Activated naive CD8-positive, alpha-beta T cell treated with anti-CD3 and anti-CD28 coated beads, Interleukin-2, amount 50 U/mL, for 24 hours (primary cell): ENCODE results near the gene ACR.

ENCODE experiments used
- ATAC-seq: fragments of 150-1000 bp; cut with Tn5 transposase; one replicate; pipeline ENCODE4 v1.10.0; 2021
- DNase-seq: peaks from one replicate; pipeline ENCODE4 v3.0.0; 2021
- H3K27ac Mint-ChIP-seq: one replicate; pipeline ENCODE4 v1.8.0; 2021; ENCODE audit warnings: mild to moderate bottlenecking, mixed read lengths
- H3K27me3 Mint-ChIP-seq: one replicate; pipeline ENCODE4 v1.8.0; 2021; ENCODE audit warnings: mixed read lengths
- H3K36me3 Mint-ChIP-seq: one replicate; pipeline ENCODE4 v1.8.0; 2021; ENCODE audit warnings: low read depth, mixed read lengths
- H3K4me1 Mint-ChIP-seq: one replicate; pipeline ENCODE4 v1.8.0; 2021; ENCODE audit warnings: mixed read lengths
- H3K4me3 Mint-ChIP-seq: one replicate; pipeline ENCODE4 v1.8.0; 2021; ENCODE audit warnings: mild to moderate bottlenecking, moderate library complexity, mixed read lengths
- H3K9me3 Mint-ChIP-seq: one replicate; pipeline ENCODE4 v1.8.0; 2021; ENCODE audit warnings: mixed read lengths

The ACR gene

DNA sequence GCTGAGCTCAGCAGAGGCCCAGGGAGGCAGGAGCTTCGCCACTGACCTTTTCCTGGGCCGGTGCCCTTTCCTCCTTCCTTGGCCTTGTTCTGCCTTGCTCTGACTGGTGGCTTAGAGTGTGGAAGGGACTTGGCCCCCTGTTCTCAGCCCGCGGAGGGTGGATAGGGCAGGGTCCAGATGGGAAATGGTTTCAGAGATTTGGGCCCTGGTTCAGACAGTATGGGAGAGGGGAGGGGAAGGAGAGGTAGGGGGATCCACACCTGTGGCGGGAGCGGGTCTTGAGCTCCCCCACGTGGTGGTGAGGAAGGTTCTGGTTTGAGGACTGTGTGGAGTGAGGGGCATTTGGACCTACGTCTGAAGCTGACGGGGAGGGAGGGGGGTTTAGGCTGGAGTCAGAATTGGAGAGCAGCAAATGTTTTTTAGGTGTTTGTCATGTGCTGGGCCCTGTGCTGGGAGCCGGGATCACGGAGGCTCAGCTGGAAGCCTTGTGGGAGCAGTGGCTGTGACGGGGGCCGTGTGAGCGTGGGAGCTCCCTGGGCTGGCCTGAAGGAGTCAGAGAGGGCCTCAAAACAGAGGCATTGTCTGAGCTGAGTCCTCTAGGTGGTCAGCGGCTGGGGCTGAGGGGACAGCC lies 38.1 kb upstream of the ACR start:
- H3K27me3 Mint-ChIP-seq = no peaks in the 10 kb centered on the region
- peaks cover 12% of the 10 kb centered on the region for H3K4me1 Mint-ChIP-seq
- H3K27ac Mint-ChIP-seq = no peak overlapping the region

DNA sequence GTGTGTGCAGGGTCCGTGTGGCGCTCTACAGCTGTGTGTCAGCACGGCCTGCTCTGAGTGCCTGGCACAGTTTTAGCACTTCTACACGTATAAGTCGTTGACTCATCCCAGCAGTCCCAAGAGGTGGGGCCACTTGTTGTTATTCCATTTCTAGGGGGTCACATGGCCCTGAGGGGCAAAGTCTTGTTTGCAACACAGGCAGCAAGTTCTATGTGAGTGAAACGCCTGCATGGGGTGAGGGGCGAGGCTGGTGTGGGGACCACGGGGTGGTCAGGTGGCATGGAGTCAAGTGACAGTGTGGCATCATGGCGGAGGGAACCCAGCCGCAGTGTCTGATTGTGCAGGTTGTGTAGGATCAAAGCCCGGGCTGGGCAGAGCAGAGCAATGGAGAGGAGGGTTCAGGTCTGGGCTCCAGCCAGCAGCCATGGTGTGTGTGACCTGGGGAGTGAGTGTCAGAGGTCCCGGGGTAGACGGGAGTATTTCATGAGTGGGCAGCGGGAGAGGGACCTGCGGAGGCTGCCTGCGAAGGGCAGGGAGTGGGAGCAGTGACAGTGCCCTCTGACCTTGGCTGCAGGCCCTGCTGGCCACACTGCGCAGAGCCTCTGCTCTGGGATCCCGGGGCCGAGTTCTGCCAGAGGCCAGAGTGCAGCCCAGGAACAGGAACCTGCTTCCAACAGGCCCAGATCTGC lies 37.5 kb upstream of the ACR start:
- peaks cover 12% of the 10 kb centered on the region for H3K4me1 Mint-ChIP-seq
- no peaks in the 10 kb centered on the region for H3K9me3 Mint-ChIP-seq
- H3K36me3 Mint-ChIP-seq = no peaks in the 10 kb centered on the region
- peak; percentile 11 for ATAC-seq
- no peak overlapping the region for H3K27ac Mint-ChIP-seq
- H3K27me3 Mint-ChIP-seq = no peaks in the 10 kb centered on the region
- H3K4me3 Mint-ChIP-seq = no peak overlapping the region
- DNase-seq = no peak

More for the DNA sequence above, 38.1 kb upstream of the ACR start:
- no peak overlapping the region for H3K4me3 Mint-ChIP-seq
- ATAC-seq (no peak), DNase-seq (no peak)
- no peaks in the 10 kb centered on the region for H3K9me3 Mint-ChIP-seq
- no peaks in the 10 kb centered on the region for H3K36me3 Mint-ChIP-seq

DNA sequence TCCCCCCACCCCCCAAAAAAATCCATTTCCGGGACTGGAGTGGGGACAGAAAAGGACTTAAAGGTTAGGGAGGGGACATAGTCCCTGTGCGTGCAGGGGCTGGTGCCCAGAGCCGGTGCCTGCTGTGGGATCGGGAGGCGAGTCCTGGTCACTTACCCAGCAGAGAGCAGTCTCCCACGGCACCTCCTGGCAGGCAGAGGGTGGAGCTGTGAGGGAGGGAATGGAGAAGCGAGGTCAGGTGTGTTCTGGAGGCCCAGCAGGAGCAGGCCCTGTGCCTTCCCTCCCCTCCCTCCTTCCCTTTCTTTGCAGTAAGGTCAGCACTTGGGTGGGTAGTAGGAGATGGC lies 37.0 kb upstream of the ACR start:
- DNase-seq (no peak), ATAC-seq (no peak)
- Mint-ChIP-seq H3K9me3 (no peaks in the 10 kb centered on the region), H3K27ac (no peak overlapping the region), H3K4me1 (peaks cover 12% of the 10 kb centered on the region), H3K36me3 (no peaks in the 10 kb centered on the region), H3K27me3 (no peaks in the 10 kb centered on the region), H3K4me3 (no peak overlapping the region)

DNA sequence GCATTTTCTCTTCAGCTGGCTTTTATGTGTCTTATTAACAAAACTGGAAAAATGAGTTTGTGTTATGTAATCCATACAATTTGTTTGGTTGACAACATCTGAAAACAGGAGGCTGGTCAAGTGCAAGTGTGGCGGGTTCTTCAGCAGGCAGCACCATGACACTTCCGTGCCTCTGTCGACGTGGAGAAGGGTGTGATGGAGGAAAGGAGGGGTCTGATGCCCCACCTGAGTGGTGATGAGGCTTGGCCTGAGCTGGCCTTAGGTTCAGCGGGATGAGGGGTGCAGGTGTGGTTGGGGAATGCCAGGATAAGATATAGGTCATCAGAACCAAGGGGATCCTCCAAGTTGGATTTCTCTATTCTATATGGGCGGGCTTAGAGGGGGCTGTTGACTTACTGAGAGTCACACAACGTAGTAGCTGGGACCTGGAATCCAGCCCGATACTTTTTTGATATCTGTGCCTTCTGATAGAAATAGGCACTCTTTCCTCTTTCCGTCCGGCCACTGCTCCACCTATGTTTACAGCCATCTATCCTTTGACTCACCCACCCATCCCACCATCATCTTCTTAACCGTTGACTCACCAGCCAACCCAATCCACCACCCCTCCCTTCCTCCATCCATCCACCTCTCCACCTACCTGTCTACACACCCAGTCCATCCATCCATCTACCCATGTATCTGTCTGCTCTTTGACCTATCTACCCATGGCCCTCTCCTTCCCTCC lies 36.4 kb upstream of the ACR start:
- DNase-seq (no peak), ATAC-seq (no peak)
- H3K4me1 Mint-ChIP-seq = peaks cover 12% of the 10 kb centered on the region
- no peaks in the 10 kb centered on the region for H3K27me3 Mint-ChIP-seq
- H3K9me3 Mint-ChIP-seq = no peaks in the 10 kb centered on the region
- no peak overlapping the region for H3K27ac Mint-ChIP-seq
- no peak overlapping the region for H3K4me3 Mint-ChIP-seq
- H3K36me3 Mint-ChIP-seq = no peaks in the 10 kb centered on the region

DNA sequence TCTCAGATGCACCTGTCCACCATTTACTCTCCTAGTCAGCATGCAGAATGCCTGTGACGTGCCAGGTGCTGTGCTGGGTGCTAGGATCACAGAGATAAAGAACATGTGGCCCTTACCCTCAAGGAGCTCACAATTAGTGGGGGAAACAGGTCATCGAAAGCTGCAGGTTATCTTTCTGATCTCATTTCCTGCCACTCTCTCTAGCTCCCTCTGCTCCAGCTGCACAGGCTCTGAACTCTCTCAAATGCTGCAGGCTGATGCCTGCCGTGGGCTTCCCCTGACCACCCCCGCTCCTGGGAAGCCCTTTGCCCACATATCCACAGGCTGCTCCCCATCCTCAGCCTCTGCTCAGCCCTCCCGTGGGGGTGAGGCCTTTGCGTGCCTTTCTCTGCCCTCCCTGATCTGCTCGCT lies 35.7 kb upstream of the ACR start:
- DNase-seq (no peak), ATAC-seq (peak; percentile 20)
- peaks cover 12% of the 10 kb centered on the region for H3K4me1 Mint-ChIP-seq
- no peak overlapping the region for H3K4me3 Mint-ChIP-seq
- H3K27ac Mint-ChIP-seq = no peak overlapping the region
- H3K9me3 Mint-ChIP-seq = no peaks in the 10 kb centered on the region
- H3K36me3 Mint-ChIP-seq = no peaks in the 10 kb centered on the region
- no peaks in the 10 kb centered on the region for H3K27me3 Mint-ChIP-seq

DNA sequence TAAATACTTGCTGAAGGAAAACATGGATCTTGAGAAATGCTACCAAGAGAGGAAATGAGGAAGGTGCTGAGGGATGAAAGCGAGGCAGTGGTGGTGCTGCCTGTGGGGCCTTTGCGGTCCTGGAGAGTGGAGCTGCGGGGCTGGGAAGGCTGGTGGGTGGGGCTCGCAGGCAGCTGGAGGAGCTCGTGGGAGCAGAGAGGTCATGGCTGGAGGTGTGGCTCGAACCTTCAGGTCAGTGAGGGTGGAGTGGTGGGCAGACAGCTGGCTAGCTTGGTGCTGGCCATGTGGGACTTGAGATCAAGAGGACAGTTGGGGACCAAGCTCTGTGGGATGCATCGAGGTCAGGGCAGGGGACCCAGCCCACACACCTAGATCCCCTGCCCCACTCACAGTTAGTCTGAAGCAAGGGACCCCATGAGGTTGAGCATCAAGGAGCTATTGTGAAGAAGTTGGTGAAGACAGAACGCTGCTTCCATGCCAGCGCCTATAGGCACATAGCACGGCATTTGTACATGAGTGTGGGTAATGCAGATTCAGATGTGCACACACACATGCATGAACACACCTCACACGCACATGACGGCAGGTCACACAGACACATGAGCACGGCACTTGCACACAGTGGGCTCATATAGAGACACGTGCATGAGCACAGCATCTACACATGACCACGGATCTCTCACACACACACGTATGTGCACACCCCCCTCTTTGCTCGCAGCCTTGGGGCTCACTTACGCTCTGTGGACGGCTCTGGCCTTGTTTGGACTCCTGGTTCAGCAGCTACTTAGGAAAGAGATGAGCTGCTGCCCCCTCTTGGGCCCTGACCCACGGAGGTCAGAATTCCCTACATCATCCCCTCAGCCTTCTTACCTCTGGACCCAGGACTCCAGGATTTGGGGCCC lies 34.9 kb upstream of the ACR start:
- H3K36me3 Mint-ChIP-seq = no peaks in the 10 kb centered on the region
- no peaks in the 10 kb centered on the region for H3K27me3 Mint-ChIP-seq
- no peak for ATAC-seq
- peaks cover 12% of the 10 kb centered on the region for H3K4me1 Mint-ChIP-seq
- no peak for DNase-seq
- no peak overlapping the region for H3K27ac Mint-ChIP-seq
- no peak overlapping the region for H3K4me3 Mint-ChIP-seq
- no peaks in the 10 kb centered on the region for H3K9me3 Mint-ChIP-seq

DNA sequence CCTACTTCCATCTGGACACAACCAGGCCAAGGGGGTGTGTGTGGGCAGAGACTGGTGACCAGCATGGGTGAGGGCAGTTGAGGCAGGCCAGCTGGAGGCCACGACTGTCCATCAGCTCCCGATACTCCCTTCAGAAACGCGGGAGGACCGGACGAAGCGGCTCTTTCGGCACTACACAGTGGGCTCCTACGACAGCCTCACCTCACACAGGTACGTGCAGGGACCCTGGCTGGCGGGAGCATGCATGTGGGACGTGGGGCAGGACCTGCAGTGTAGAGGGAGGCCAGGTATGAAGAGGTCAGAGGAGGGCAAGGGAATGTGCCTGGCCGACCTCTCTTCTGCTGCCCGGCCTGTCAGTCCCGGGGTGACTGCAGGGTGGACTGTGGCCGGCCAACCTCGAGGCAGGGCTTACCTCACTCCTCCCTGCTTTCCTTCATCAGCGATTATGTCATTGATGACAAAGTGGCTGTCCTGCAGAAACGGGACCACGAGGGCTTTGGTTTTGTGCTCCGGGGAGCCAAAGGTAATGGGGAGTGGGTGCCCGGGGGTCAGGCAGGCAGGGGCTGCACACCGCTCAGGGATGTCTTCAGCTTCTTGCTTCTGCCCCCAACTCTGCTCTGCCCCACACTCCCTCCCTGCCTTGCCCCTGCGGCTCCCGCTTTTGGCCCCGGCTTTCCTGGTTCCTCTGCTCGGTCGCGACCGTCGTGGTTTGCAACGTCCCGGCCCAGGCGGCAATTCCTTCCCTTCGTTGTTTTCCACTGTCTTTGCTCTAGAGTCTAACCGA lies 34.1 kb upstream of the ACR start:
- Mint-ChIP-seq H3K9me3 (no peaks in the 10 kb centered on the region), H3K36me3 (no peaks in the 10 kb centered on the region), H3K27me3 (no peaks in the 10 kb centered on the region), H3K4me3 (no peak overlapping the region), H3K4me1 (peaks cover 12% of the 10 kb centered on the region), H3K27ac (no peak overlapping the region)
- DNase-seq = no peak
- no peak for ATAC-seq

DNA sequence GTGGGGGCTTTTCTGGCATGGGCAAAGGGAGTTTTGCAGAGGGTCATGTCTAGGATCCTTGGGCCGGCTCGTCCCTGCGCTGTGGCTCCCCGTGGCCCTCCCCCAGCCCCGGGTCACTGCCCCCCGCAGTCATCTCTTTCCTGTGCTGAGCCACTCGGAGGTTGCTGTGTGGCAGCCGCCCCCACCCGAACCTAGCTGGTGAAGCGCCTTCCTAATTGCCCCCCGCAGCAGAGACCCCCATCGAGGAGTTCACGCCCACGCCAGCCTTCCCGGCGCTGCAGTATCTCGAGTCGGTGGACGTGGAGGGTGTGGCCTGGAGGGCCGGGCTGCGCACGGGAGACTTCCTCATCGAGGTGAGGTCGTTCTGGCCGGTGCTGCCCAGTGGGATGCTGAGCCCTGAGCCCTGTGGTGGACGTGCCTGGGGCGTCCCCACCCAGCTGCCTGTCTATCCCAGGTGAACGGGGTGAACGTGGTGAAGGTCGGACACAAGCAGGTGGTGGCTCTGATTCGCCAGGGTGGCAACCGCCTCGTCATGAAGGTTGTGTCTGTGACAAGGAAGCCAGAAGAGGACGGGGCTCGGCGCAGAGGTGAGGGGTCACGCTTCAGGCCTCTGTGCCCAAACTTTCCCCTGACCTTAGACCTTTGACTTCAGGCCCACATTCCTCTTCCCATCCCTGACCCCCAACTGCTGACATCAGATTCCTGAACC lies 33.3 kb upstream of the ACR start:
- no peaks in the 10 kb centered on the region for H3K27me3 Mint-ChIP-seq
- no peak for ATAC-seq
- no peaks in the 10 kb centered on the region for H3K36me3 Mint-ChIP-seq
- H3K4me1 Mint-ChIP-seq = peaks cover 12% of the 10 kb centered on the region
- DNase-seq = no peak
- H3K27ac Mint-ChIP-seq = no peak overlapping the region
- no peaks in the 10 kb centered on the region for H3K9me3 Mint-ChIP-seq
- no peak overlapping the region for H3K4me3 Mint-ChIP-seq

DNA sequence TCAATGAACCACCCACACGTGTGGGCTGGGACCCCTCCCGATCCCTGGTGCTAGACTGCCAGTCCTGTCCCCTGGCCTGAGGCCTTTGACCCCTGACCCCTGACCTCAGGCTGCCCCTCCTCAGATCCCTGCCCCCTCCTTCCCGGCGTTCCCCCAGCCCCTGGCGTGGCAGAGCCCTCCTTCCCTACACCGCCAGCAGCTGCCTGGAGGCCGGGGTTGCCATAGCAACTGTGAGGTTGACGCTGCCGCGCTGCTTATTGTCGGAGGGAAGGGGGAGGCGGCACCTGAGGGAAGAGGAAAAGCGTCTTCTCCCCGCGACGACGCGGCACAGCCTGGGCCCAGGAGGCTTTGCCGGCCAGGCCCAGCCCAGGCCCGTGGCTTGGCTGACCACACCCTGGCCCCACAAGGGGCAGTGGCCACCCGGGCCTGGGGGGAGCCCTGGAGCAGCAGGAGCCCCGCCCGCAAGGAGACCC lies 32.7 kb upstream of the ACR start:
- no peaks in the 10 kb centered on the region for H3K27me3 Mint-ChIP-seq
- no peak for ATAC-seq
- DNase-seq = no peak
- no peaks in the 10 kb centered on the region for H3K36me3 Mint-ChIP-seq
- H3K4me3 Mint-ChIP-seq = no peak overlapping the region
- H3K27ac Mint-ChIP-seq = no peak overlapping the region
- no peaks in the 10 kb centered on the region for H3K9me3 Mint-ChIP-seq
- H3K4me1 Mint-ChIP-seq = peaks cover 12% of the 10 kb centered on the region

DNA sequence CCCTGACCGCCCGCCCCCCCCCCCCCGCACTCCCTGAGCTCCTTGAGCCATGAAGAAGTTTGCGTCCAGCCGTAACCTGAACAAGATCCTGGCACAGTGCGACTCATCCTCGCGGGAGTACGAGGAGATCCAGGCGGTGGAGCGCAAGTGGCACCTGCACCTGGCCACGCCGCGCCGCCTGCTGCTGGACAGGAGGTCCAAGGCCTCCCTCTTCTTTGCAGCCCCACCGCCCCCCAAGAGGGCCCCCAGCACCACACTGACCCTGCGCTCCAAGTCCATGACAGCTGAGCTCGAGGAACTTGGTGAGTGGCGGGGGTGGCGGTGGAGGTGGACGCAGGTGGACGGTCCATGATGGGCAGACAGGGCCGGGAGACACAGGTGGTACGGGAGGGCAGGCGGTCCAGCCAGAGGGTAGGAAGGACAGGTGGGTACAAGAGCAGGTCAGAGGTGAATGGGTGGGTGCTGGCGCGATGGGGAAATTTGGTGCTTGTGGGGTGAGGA lies 32.1 kb upstream of the ACR start:
- no peak for ATAC-seq
- Mint-ChIP-seq H3K27me3 (no peaks in the 10 kb centered on the region), H3K9me3 (no peaks in the 10 kb centered on the region), H3K36me3 (no peaks in the 10 kb centered on the region), H3K4me1 (peaks cover 12% of the 10 kb centered on the region), H3K27ac (no peak overlapping the region), H3K4me3 (no peak overlapping the region)
- DNase-seq = no peak

DNA sequence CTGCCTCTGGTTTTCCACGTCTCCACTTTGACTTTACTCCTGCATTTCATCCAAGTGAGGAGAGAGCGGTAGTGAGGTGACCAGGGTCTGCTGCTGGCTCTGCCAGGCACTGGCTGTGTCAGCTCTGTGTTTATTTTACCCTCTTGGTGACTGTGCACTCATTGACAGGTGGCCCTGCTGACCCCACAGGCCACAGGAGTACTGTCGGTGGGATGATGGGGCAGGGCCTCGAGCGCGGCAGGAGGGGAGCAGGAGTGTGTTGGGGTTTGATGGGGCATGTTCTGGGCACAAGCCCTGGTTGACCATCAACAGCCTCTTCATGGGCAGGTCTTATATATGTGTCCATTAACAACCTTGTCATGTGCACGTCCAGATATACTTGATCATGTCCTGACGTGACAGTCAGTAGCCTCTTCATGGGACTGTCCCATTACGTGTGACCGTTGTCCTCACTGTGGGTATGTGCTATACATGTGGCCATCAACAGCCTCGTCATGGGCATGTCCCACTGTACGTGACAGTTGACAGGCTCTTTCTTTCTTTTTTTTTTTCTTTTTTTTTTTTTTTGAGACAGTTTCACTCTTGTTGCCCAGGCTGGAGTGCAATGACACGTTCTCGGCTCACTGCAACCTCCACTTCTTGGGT lies 31.4 kb upstream of the ACR start:
- DNase-seq (no peak), ATAC-seq (no peak)
- Mint-ChIP-seq H3K27ac (no peak overlapping the region), H3K4me3 (no peak overlapping the region), H3K9me3 (no peaks in the 10 kb centered on the region), H3K36me3 (no peaks in the 10 kb centered on the region), H3K4me1 (peaks cover 12% of the 10 kb centered on the region), H3K27me3 (no peaks in the 10 kb centered on the region)

DNA sequence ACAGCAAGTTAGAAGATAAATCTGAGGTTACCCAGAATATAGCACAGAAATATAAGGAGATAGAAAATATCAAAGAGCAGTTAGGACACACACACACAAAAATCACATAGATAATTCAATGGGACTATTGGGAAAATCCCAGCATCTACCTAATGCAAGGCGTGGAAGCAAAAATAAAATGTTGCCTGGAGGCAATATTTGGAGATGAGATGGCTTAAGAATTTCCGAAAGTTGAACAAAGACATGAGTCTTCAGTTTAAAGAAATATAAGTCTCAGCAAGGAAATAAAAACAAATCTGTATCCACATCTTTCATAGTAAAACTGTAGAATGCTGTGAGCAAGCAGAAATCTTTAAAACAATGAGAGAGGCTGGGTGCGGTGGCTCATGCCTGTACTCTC lies 29.5 kb upstream of the ACR start:
- no peaks in the 10 kb centered on the region for H3K9me3 Mint-ChIP-seq
- no peaks in the 10 kb centered on the region for H3K36me3 Mint-ChIP-seq
- DNase-seq (no peak), ATAC-seq (no peak)
- no peak overlapping the region for H3K27ac Mint-ChIP-seq
- no peaks in the 10 kb centered on the region for H3K4me1 Mint-ChIP-seq
- no peaks in the 10 kb centered on the region for H3K27me3 Mint-ChIP-seq
- H3K4me3 Mint-ChIP-seq = no peak overlapping the region

DNA sequence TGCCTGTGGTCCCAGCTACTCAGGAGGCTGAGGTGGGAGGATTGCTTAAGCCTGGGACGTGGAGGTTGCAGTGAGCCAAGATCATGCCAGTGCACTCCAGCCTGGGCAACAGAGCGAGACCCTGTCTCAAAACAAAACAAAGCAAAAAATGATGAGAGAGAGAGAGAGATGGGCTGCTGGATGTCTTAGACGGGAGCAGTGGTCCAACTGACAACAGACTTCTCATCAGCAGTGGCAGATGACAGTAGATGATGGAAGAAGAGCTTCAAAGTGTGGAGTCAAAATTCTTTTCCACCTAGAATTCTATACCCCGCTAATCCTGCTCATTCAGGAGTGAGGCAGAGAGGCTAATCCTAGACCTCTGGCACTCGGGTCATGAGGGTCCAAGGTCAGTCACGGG lies 29.0 kb upstream of the ACR start:
- Mint-ChIP-seq H3K27ac (no peak overlapping the region), H3K4me1 (no peaks in the 10 kb centered on the region), H3K36me3 (no peaks in the 10 kb centered on the region), H3K27me3 (no peaks in the 10 kb centered on the region), H3K9me3 (no peaks in the 10 kb centered on the region), H3K4me3 (no peak overlapping the region)
- DNase-seq (no peak), ATAC-seq (no peak)
